Hematopoietic multipotent progenitor cell (in vitro differentiated cells): ENCODE measurements around the gene POLR2L. TPM values are rescaled to one million over a fixed set of nuclear protein-coding genes. Genes with fewer than 3 reads are reported as not detected.
A peak's percentile ranks its signal among the peaks of the same experiment; 100 is the strongest.

Source experiments
- DNase-seq, 3 donors: peaks; one replicate each; pipeline ENCODE4 v3.0.0-alpha.2; 2011 to 2015; ENCODE audit warnings: low read depth in 2 of 3, low spot score in 2 of 3
- total RNA-seq: library from RNA; depleted of rRNA; stranded (reverse); fragments of >200 nt; gene quantifications from one replicate; pipeline ENCODE4 v1.2.3, GENCODE V29; 2012

POLR2L gene
- total RNA-seq, 1 donor = 41.5 TPM

DNA sequence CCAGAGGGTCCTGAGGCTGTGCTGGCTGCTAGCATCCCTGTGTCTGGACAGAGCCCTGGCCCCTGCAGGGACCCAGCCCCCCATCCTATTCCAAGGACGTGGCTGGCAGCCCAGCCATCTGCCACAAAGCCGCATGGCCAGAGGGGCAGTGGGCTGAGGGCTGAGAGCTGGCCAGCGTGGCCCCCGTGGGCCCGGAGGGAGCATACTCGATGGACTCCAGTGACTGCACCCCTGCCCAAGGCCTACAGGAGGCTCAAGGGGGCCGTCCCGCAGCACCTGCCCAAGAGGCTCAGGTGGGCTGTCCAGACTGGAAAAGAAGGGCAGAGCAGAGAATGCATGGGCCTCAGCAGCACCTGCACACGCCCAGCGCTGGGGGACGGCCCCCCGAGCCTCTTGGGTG, 13.5 kb upstream of the POLR2L start:
- no peak for DNase-seq

- no peak for DNase-seq
Measured at GRCh38 chr11:855330-855674, 13.0 kb upstream of the POLR2L start.

GRCh38 chr11:854601-855329, 12.4 kb upstream of the POLR2L start:
- no peak for DNase-seq

GRCh38 chr11:853682-854448, 11.5 kb upstream of the POLR2L start:
- DNase-seq = no peak

GRCh38 chr11:852762-853161, 10.4 kb upstream of the POLR2L start:
- no peak for DNase-seq

DNA sequence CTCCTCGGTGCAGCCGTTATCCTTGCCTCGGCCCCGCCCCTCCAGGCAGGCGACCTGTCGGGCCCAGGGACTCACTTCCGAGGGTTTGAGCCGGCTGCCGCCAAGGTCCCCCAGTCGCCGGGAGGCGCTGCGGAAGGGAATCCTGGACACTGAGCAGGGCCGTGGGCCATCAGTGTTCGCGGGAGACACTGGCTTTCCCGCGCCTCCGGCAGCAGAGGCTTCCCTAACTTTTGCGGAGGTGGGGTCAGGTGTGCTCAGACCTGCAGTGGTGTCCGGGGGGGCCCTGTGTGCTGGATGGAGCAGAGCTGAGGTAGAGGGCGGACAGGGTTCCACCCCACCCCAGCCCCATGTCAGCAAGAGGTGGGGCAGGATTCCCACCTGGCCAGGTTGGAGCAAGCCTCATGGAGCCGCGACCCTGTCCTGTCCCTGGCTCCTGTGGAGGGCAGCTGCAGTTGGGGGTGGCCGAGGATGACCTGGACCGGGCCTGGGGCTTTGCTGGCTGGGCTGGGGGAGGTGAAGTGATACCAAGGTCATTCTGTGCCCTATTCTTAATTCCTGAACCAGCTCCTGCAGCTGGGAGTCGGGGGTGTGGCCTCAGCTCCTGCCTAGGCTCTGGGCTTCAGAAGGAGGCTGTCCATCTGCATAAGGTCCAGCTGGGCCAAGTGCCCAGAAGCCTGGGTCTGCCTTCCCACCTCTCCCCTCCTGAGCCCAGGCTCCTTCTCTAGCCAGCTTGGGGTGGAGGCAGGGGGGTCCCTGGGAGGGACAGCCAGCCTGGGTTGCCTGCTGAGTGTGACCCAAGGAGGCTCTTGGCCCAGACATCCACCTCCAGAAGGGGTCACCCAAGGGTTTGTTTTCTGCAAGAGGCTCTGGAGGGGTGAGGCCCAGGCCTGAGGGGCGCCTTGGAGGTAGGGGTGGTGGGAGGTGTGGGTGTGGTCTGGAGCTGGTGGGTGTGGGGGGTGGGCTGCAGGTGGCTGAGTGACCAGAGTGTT, 8.7 kb upstream of the POLR2L start:
- peak in 1 of 3 donors; percentile 57 for DNase-seq

GRCh38 chr11:849951-850774, 7.8 kb upstream of the POLR2L start:
- no peak for DNase-seq

- DNase-seq = peak in 1 of 3 donors; percentile 32
Measured at GRCh38 chr11:849104-849824, 6.9 kb upstream of the POLR2L start.

DNA sequence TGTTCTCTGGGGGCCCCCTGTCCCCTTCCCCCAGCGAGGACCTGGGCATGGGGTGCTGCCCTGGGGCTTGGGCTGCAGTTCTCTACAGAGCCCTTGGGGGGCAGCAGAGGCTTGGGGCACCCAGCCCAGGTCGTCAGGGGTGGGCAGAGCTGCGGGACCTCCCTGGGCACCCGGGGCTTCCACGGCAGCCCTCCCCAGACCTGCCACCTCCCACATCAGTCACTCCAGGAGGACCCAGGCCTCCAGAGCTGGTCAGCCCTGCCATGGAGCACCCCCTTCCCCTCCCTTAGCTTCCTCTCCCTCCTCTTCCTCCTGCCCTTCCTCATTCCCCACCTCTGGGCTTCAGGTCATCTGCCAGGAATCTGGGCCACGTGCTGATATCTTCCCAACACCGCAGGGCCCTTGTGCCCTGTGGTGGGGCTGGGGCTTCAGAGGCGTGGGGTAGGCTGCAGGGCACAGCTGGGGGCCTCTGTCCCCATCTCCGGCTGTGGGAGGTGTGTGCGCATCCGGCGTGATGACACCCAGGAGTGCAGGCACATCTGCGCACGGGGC, 6.1 kb upstream of the POLR2L start:
- peak in 1 of 3 donors; percentile 66 for DNase-seq

GRCh38 chr11:847876-848275, 5.5 kb upstream of the POLR2L start:
- no peak for DNase-seq

- no peak for DNase-seq
Measured at GRCh38 chr11:846496-847098, 4.3 kb upstream of the POLR2L start.

DNA sequence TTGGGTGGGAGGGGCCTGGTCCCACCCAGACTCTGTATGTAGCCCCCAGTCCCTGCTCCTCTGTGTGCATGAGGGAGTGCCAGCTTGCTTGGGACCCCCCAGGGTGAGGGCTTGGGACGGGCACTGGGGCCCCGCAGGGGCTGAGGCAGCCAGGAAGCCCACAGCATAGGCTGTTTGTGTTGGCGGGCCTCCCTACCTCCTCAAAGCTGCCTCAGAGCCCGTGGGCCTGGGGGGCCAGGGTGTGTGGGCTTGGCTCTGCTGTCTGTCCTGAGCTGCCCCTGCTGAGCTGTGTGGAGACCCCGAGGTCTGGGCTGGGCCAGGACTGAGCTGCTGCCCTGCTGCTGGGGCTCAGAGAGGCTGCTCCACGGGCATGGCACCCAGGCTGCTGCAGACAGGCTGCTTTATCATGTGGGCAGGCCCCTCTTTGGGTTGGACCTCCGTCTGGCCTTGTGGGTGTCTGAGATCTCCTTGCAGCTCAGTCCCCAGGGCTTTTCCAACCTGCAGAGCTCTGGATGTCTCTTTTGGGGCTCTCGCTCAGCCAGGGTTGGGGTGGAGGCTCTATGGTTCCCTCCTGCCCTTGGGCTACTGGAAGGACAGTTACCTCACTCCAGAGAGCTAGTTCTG, 3.7 kb upstream of the POLR2L start:
- DNase-seq = no peak

DNA sequence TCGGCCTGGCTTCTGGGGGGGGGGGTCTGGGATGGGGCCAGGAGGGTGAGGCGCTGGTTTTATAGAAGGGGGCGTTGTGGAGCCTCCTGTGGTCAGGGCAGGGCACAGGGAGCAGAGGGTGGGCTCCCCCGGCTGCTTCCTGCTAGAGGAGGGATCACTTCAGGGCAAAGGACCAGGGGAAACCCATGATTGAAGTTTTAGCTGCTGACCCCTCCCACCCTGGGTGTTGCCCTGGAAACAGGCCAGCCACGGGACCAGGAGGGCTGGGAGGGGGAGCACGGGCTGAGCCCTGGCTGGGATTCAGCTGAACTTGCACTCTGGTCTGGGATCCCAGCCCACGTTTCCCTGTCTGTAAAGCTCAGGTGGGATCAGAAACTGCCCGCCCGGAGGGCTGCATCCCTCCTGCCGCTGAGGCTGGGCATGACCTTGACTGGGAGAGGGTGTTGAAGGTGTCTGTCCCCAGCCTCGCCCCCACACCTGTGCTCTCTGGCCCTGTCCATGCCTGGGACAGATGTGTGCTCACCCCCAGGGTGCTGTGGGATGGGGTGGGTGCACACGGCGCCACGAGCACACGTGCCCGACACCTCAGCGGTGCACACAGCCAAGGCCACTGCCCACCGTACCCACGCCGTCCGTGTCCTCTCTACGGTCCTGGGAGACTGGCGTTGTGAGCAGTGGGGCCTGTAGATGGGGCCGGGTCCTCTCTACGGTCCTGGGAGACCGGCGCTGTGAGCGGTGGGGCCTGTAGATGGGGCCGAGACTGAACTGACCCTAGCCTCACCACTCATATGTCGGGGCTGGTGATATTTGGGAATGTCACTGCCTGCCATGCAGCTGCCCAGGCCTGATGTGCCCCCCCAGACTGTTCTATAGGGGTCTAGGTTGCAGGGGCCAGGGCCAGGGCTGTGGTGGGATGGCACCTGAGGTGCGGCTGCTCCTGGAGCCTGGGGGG, 2.6 kb upstream of the POLR2L start:
- DNase-seq = peak in 2 of 3 donors; percentile 94 to 95

GRCh38 chr11:843818-844692, 1.7 kb upstream of the POLR2L start:
- peak in 2 of 3 donors; percentile 29 to 45 for DNase-seq

GRCh38 chr11:843086-843734, 881 bp upstream of the POLR2L start:
- DNase-seq = no peak

GRCh38 chr11:841981-842369, 354 bp downstream of the POLR2L start:
- no peak for DNase-seq
